Measurements from ENCODE around the gene GRK6.

The GRK6 gene

DNA sequence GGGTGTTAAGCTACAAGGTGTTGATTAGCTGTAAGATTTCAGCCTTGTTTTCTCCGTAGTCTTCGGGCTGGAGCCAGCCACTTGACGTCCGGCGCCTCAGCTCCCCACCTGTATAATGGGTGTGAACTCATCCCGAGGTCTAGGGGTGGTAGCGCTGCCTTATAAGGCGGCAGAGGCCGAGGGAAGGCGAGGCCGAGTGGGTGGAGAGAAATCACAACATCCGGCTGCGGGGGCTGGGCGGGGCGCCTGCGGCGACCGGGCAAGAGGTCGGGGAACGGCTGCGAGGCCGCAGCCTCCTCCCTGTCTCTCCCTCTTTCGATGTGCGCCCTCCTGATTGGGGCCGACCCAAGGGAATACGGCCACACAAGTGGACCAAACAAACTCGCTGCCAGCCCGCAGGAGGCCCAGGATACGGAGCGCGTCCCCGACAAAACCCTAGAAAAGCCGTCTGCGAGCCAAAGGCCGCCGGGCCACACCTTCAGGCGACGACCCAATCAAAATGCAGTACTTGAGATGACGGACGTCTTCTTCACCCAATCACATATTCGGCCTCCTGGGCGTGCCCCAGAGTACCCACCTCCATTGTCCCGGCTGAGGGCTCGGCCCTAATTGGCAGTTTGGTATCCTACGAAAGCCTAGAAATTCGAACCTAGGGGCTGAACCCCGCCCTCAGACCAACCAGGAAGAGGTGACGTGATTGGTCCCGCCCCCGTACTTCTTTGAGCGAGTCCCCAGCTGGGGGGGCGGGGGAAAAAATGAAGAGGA lies 493 bp upstream of the GRK6 start:
- peak; percentile 94 to 100 (median 98) for DNase-seq (ENCODE audit: low read depth in 3 of 3, low spot score in 1 of 3)

DNA sequence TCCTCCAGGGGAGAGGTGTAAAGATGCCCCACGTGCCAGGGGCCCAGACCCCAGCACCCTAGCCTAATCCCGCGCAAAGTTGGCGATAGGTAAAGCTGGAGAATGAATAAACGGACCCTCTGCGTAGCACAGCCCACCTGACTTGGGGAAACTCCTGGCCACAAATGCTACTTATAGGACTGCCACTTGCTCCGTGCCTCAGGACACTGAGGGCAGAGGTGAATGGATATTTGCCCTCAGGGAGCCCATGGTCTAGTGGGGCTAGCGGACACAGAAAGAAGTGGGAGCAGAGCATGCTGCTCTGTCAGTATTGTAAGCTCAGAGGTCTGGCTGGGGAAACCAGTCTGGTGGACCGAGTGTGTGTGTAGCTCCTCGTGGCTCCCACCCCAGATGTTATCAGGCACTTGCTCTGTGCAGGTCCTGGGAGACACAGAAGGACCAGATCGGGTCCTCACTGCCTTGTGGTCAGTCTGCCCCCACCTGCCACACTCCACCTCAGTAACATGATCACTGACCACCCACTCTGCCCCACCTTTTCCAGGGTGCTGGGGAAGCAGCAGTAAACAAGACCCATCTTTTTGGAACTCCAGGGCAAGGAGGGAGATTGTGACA lies 841 bp downstream of the GRK6 start:
- DNase-seq (ENCODE audit: low read depth in 3 of 3, low spot score in 1 of 3): no peak

- no peak for DNase-seq (ENCODE audit: low read depth in 3 of 3, low spot score in 1 of 3)
Observed at GRCh38 chr5:177427919-177428573, 1.6 kb downstream of the GRK6 start.

GRCh38 chr5:177428574-177429217 lies 2.2 kb downstream of the GRK6 start:
- no peak for DNase-seq (ENCODE audit: low read depth in 3 of 3, low spot score in 1 of 3)

DNA sequence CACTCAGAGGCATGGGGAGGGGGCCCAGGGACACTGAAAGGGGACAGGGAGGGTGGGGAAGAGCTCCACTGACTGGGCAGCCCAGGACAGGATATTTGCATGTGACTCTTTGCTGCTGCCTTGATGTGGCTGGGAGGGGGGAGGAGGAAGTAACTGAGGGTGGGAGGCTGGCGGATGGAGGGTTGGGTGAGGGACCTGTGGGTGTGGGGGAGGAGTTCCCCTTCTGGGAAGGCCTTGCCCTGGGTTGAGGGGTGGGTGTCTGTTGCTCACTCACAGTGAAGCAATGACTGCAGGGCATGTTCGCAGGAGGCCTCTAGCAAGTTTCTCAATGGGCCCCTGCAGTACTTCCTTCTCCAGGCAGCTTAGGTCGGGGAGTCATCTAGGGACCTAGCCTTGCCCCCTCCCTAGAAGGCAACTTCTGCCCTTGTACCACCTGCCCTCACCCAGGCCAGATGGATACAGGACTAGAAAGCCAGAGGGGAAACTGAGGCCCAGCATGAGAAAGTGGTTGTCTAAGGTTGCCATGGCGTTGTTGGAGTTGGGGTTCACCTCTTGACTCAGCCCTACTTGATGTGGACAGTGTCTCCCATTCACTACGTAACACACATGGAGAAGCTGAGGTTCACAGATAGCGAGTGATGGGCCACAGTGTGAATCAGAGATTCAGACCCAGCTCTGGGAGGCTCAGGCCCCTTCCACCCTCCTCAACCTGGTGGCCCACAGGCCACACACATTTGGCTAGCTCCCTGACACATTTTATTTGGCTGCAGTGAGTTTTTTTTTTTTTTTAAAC lies 3.0 kb downstream of the GRK6 start:
- peak; percentile 70 to 75 (median 72) for DNase-seq (ENCODE audit: low read depth in 3 of 3, low spot score in 1 of 3)

- no peak for DNase-seq (ENCODE audit: low read depth in 3 of 3, low spot score in 1 of 3)
Observed at GRCh38 chr5:177430140-177430951, 3.9 kb downstream of the GRK6 start.

GRCh38 chr5:177430972-177431316 lies 4.5 kb downstream of the GRK6 start:
- DNase-seq (ENCODE audit: low read depth in 3 of 3, low spot score in 1 of 3): no peak

- no peak for DNase-seq (ENCODE audit: low read depth in 3 of 3, low spot score in 1 of 3)
Observed at GRCh38 chr5:177431317-177432142, 5.1 kb downstream of the GRK6 start.

- DNase-seq (ENCODE audit: low read depth in 3 of 3, low spot score in 1 of 3): no peak
Observed at GRCh38 chr5:177432143-177432838, 5.8 kb downstream of the GRK6 start.

DNA sequence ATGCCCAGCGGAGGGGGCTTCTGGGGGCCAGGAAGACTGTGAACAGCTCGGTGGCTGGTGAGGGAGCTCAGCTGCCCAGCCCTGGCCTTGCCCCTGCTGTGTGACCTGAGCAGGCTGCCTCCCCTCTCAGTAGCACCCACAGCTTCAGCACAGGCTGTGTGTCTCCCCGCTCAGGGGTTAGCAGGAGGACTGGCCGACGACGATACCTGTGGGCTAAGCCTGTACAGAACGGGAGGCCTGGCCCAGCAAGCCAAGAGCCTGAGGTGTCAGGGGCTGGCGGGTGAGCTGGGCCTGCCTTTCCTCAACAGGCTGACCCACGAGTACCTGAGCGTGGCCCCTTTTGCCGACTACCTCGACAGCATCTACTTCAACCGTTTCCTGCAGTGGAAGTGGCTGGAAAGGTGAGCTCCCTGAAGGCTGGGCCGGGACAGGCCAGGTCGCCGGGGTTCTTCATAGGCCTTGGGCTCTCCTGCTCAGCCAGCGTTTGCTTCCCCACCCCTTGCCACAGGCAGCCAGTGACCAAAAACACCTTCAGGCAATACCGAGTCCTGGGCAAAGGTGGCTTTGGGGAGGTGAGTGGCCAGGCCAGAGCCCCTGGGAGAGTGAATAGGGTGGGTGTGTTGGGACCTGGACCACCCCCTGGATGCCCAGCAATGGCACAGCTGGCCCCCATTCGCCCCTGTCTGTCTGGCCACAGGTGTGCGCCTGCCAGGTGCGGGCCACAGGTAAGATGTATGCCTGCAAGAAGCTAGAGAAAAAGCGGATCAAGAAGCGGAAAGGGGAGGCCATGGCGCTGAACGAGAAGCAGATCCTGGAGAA lies 6.6 kb downstream of the GRK6 start:
- no peak for DNase-seq (ENCODE audit: low read depth in 3 of 3, low spot score in 1 of 3)

GRCh38 chr5:177433658-177434217 lies 7.3 kb downstream of the GRK6 start:
- DNase-seq (ENCODE audit: low read depth in 3 of 3, low spot score in 1 of 3): no peak

DNA sequence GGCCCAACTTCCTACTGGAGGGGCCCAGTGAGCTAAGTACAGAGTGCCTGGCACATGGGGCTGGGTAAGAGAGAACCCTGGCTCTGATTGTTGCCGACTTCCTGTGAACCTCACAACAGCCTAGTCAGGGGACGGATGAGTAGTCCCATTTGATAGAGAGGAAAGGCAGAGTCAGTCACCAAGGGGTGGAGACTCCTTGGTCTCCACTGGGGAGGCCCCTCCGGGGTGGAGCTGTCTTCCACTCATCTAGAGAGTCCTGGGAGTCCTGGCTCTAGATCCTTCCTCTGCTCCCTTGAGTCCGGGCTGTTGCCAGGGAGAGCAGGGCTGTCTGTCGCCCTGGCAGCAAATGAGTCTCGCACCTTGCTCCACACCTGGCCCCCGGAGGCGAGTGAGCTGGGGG lies 8.0 kb downstream of the GRK6 start:
- no peak for DNase-seq (ENCODE audit: low read depth in 3 of 3, low spot score in 1 of 3)

DNA sequence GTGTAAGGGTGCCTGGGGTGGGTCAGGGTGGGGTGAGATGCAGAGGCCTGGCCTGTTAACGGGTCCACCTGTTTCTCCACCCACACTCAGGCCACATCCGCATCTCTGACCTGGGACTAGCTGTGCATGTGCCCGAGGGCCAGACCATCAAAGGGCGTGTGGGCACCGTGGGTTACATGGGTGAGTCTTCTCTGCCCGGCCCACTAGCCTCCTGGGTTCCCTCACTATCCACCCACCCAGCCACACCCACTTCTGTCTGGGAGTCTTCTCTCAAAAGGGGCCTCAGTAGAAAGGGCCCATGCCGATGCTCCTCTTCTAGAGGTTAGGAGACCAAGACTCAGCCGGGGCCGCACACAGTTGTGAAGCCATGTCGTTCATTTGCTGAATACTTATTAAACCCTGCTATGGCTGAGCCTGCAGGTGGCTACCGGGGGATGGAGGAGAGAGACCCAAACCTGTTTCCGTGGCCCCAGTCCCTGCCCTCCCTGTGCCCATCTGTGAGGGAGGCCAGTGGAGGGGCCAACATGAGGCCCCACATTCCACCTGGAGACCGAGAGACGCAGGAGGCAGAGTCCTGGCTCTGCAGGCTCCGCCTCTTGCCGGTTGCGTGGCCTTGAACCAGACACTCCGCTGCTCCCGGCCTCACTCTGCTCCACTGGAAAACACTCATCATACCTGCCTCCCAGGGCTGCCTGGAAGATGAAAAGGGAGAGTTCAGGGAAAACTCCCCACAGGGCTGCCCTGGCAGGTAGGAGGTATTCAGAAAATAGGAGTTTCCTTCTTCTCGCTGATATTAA lies 8.7 kb downstream of the GRK6 start:
- DNase-seq (ENCODE audit: low read depth in 3 of 3, low spot score in 1 of 3): no peak

- DNase-seq (ENCODE audit: low read depth in 3 of 3, low spot score in 1 of 3): no peak
Observed at GRCh38 chr5:177435847-177436536, 9.5 kb downstream of the GRK6 start.

GRCh38 chr5:177437623-177438022 lies 11.1 kb downstream of the GRK6 start:
- no peak for DNase-seq (ENCODE audit: low read depth in 3 of 3, low spot score in 1 of 3)

DNA sequence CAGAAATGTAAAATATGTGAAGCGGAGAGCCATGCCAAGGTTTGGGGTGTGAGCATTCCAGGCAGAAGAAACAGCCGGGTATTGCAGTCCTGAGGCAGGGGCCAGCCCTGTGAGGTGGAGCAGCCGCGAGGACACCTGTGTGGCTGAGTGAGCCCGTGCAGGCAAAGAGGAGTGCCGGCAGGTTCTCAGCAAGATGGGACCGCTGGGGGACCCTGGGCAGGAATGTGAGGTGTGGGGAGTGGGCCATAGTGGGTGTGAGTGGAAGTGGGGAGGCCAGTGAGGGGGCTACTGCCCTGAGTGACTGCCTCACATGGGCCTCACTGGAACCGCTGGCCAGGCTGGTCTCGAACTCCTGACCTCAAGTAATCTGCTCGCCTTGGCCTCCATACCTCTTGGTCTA lies 12.0 kb downstream of the GRK6 start:
- no peak for DNase-seq (ENCODE audit: low read depth in 3 of 3, low spot score in 1 of 3)

Data from stimulated activated CD4-positive, alpha-beta T cell treated with anti-CD3 and anti-CD28 coated beads, TNF-alpha, amount 100 ng/mL, for 1 hour (primary cell).